Tibial nerve (tissue), 4 donors: Measurements from ENCODE around the gene JAKMIP1.

Experiments
- EP300 ChIP-seq, 2 donors: sonication (generic); formaldehyde crosslinking; IDR thresholded peaks; one replicate each; pipeline ENCODE4 v1.6.1; 2017; ENCODE audit warnings: antibody characterized with exemption in 2 of 2, mild to moderate bottlenecking in 1 of 2
- POLR2A ChIP-seq, 2 donors: fragments of 450-650 bp; IDR thresholded peaks; one replicate each; pipeline ENCODE4 v1.6.1; 2017; ENCODE audit warnings: antibody characterized with exemption in 2 of 2, mild to moderate bottlenecking in 2 of 2, moderate library complexity in 2 of 2
- TF ChIP-seq, protein P1 (sequence below), 5 experiments: fragments of 200-600 bp in 3 of 5; fragments of 450-650 bp in 2 of 5; sonication (generic) in 3 of 5; IDR thresholded peaks; one replicate each; pipeline ENCODE4 v1.5.1; 2016 to 2019; ENCODE audit warnings: antibody characterized with exemption in 5 of 5, mild to moderate bottlenecking in 3 of 5, moderate library complexity in 2 of 5

DNA sequence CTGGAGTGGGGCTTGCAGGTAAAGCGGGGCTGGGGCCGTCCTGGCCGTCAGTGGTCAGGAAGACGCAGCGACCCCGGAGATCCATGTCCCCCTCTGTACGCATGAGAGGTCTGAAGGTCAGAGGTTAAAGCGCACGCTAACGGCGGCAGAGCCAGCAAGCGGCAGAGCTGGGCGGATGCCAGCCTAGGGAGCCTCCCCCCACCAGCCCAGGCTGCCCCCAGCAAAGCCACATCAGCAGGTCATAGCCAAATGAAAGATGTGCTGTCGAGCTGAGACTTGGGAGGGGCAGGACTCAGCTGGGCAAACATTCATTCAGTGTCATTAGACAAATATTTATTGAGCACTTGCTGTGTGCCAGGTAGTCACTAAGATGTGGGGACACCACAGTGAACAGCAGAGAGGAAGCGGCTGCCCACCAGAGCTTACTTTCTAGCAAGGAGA lies 593 bp upstream of the JAKMIP1 start:
- TF ChIP-seq, protein P1, sequence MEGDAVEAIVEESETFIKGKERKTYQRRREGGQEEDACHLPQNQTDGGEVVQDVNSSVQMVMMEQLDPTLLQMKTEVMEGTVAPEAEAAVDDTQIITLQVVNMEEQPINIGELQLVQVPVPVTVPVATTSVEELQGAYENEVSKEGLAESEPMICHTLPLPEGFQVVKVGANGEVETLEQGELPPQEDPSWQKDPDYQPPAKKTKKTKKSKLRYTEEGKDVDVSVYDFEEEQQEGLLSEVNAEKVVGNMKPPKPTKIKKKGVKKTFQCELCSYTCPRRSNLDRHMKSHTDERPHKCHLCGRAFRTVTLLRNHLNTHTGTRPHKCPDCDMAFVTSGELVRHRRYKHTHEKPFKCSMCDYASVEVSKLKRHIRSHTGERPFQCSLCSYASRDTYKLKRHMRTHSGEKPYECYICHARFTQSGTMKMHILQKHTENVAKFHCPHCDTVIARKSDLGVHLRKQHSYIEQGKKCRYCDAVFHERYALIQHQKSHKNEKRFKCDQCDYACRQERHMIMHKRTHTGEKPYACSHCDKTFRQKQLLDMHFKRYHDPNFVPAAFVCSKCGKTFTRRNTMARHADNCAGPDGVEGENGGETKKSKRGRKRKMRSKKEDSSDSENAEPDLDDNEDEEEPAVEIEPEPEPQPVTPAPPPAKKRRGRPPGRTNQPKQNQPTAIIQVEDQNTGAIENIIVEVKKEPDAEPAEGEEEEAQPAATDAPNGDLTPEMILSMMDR (IDR thresholded peaks at IDR 0.05): no peak
- TF ChIP-seq POLR2A (IDR thresholded peaks at IDR 0.05): no peak
- TF ChIP-seq EP300 (IDR thresholded peaks at IDR 0.05): no peak
